Measurements from ENCODE around the gene AKNAD1. TPM values are rescaled to one million over a fixed set of nuclear protein-coding genes. Genes with fewer than 3 reads are reported as not detected.
"Not testable (repeated sequence)": the region's sequence is repeated elsewhere in the genome, so short reads cannot be mapped to it uniquely, and the experiment has no call there.

The AKNAD1 gene
- total RNA-seq, 1 donor from 2014 or later: 1.3 TPM

GRCh38 chr1:108801101-108801500 lies 55.8 kb downstream of the AKNAD1 start:
- no peak for TF ChIP-seq CTCF (IDR thresholded peaks at IDR 0.05)
- Histone ChIP-seq H3K36me3 (peaks cover 96% of the 10 kb centered on the region), H3K4me1 (no peaks in the 10 kb centered on the region), H3K4me3 (no peak overlapping the region), H3K27me3 (ENCODE audit: low read depth) (no peaks in the 10 kb centered on the region), H3K27ac (no peak overlapping the region), H3K9me3 (no peaks in the 10 kb centered on the region)
- DNase-seq: no peak
- intact Hi-C loops (cut with DNase I): no loop called here
- ATAC-seq: no peak

- Histone ChIP-seq H3K4me1 (no peaks in the 10 kb centered on the region), H3K4me3 (no peak overlapping the region), H3K27me3 (ENCODE audit: low read depth) (no peaks in the 10 kb centered on the region), H3K9me3 (no peaks in the 10 kb centered on the region), H3K27ac (no peak overlapping the region), H3K36me3 (peaks cover 98% of the 10 kb centered on the region)
- intact Hi-C loops (cut with DNase I): no loop called here
- DNase-seq: no peak
- no peak for TF ChIP-seq CTCF (IDR thresholded peaks at IDR 0.05)
- no peak for ATAC-seq
Measured at GRCh38 chr1:108799001-108799400, 57.9 kb downstream of the AKNAD1 start.

GRCh38 chr1:108792420-108792819 lies 64.5 kb downstream of the AKNAD1 start:
- no peak for TF ChIP-seq CTCF (IDR thresholded peaks at IDR 0.05)
- Histone ChIP-seq H3K27ac (no peak overlapping the region), H3K4me3 (no peak overlapping the region), H3K9me3 (no peaks in the 10 kb centered on the region), H3K27me3 (ENCODE audit: low read depth) (no peaks in the 10 kb centered on the region), H3K36me3 (peaks cover 72% of the 10 kb centered on the region), H3K4me1 (no peaks in the 10 kb centered on the region)
- no peak for DNase-seq
- no peak for ATAC-seq
- intact Hi-C loops (cut with DNase I): no loop called here

GRCh38 chr1:108791790-108792189 lies 65.1 kb downstream of the AKNAD1 start:
- H3K36me3 ChIP-seq: peaks cover 66% of the 10 kb centered on the region
- H3K27ac ChIP-seq: no peak overlapping the region
- no peaks in the 10 kb centered on the region for H3K4me1 ChIP-seq
- no peaks in the 10 kb centered on the region for H3K9me3 ChIP-seq
- H3K27me3 ChIP-seq (ENCODE audit: low read depth): no peaks in the 10 kb centered on the region
- DNase-seq (no peak), ATAC-seq (no peak)
- intact Hi-C loops (cut with DNase I): no loop called here
- TF ChIP-seq CTCF (IDR thresholded peaks at IDR 0.05): no peak
- no peak overlapping the region for H3K4me3 ChIP-seq

GRCh38 chr1:108785880-108786279 lies 71.0 kb downstream of the AKNAD1 start:
- Histone ChIP-seq H3K27me3 (ENCODE audit: low read depth) (no peaks in the 10 kb centered on the region), H3K4me1 (no peaks in the 10 kb centered on the region), H3K27ac (no peak overlapping the region), H3K4me3 (no peak overlapping the region), H3K36me3 (peaks cover 86% of the 10 kb centered on the region), H3K9me3 (peaks cover 15% of the 10 kb centered on the region)
- TF ChIP-seq CTCF (IDR thresholded peaks at IDR 0.05): no peak
- intact Hi-C loops (cut with DNase I): no loop called here
- DNase-seq (no peak), ATAC-seq (no peak)

GRCh38 chr1:108785264-108785663 lies 71.6 kb downstream of the AKNAD1 start:
- no peak overlapping the region for H3K27ac ChIP-seq
- peaks cover 15% of the 10 kb centered on the region for H3K9me3 ChIP-seq
- peaks cover 91% of the 10 kb centered on the region for H3K36me3 ChIP-seq
- DNase-seq: no peak
- no peak overlapping the region for H3K4me3 ChIP-seq
- TF ChIP-seq CTCF (IDR thresholded peaks at IDR 0.05): no peak
- no peak for ATAC-seq
- intact Hi-C loops (cut with DNase I): no loop called here
- no peaks in the 10 kb centered on the region for H3K4me1 ChIP-seq
- no peaks in the 10 kb centered on the region for H3K27me3 ChIP-seq (ENCODE audit: low read depth)

- peaks cover 98% of the 10 kb centered on the region for H3K36me3 ChIP-seq
- intact Hi-C loops (cut with DNase I); ATAC-seq: not testable (repeated sequence)
Measured at GRCh38 chr1:108781575-108781944, 75.3 kb downstream of the AKNAD1 start.

More at GRCh38 chr1:108781575-108781944, 75.3 kb downstream of the AKNAD1 start:
- H3K27ac ChIP-seq; H3K4me1 ChIP-seq; H3K4me3 ChIP-seq; H3K27me3 ChIP-seq (ENCODE audit: low read depth); DNase-seq: not testable (repeated sequence)
- H3K9me3 ChIP-seq: peaks cover 15% of the 10 kb centered on the region

All from lower lobe of right lung (tissue), 2 donors.